ENCODE measurements around the gene NAA11. TPM values are rescaled to one million over a fixed set of nuclear protein-coding genes. Genes with fewer than 3 reads are reported as not detected.

NAA11 gene
- total RNA-seq, 1 donor from 2014 or later: not detected

GRCh38 chr4:79362626-79363025 is 36.8 kb upstream of the NAA11 start:
- no peak for DNase-seq (ENCODE audit: low spot score)
- Mint-ChIP-seq H3K9me3 (ENCODE audit: unreplicated experiment) (no peaks in the 10 kb centered on the region), H3K4me1 (ENCODE audit: unreplicated experiment) (no peaks in the 10 kb centered on the region), H3K4me3 (ENCODE audit: unreplicated experiment) (no peak overlapping the region), H3K36me3 (ENCODE audit: low read depth, unreplicated experiment) (no peaks in the 10 kb centered on the region), H3K27me3 (ENCODE audit: unreplicated experiment) (no peaks in the 10 kb centered on the region), H3K27ac (ENCODE audit: unreplicated experiment) (no peak overlapping the region)
- no peak for TF ChIP-seq CTCF (IDR thresholded peaks at IDR 0.05; ENCODE audit: unreplicated experiment)

GRCh38 chr4:79360006-79360405 is 34.1 kb upstream of the NAA11 start:
- no peak overlapping the region for H3K4me3 Mint-ChIP-seq (ENCODE audit: unreplicated experiment)
- TF ChIP-seq CTCF (IDR thresholded peaks at IDR 0.05; ENCODE audit: unreplicated experiment): no peak
- no peaks in the 10 kb centered on the region for H3K27me3 Mint-ChIP-seq (ENCODE audit: unreplicated experiment)
- no peaks in the 10 kb centered on the region for H3K4me1 Mint-ChIP-seq (ENCODE audit: unreplicated experiment)
- H3K27ac Mint-ChIP-seq (ENCODE audit: unreplicated experiment): no peak overlapping the region
- no peaks in the 10 kb centered on the region for H3K9me3 Mint-ChIP-seq (ENCODE audit: unreplicated experiment)
- no peaks in the 10 kb centered on the region for H3K36me3 Mint-ChIP-seq (ENCODE audit: low read depth, unreplicated experiment)
- DNase-seq (ENCODE audit: low spot score): no peak

GRCh38 chr4:79358438-79358837 is 32.6 kb upstream of the NAA11 start:
- no peaks in the 10 kb centered on the region for H3K9me3 Mint-ChIP-seq (ENCODE audit: unreplicated experiment)
- DNase-seq (ENCODE audit: low spot score): no peak
- no peaks in the 10 kb centered on the region for H3K27me3 Mint-ChIP-seq (ENCODE audit: unreplicated experiment)
- no peak for TF ChIP-seq CTCF (IDR thresholded peaks at IDR 0.05; ENCODE audit: unreplicated experiment)
- H3K36me3 Mint-ChIP-seq (ENCODE audit: low read depth, unreplicated experiment): no peaks in the 10 kb centered on the region
- H3K4me3 Mint-ChIP-seq (ENCODE audit: unreplicated experiment): no peak overlapping the region
- no peaks in the 10 kb centered on the region for H3K4me1 Mint-ChIP-seq (ENCODE audit: unreplicated experiment)
- no peak overlapping the region for H3K27ac Mint-ChIP-seq (ENCODE audit: unreplicated experiment)

GRCh38 chr4:79357365-79357764 is 31.5 kb upstream of the NAA11 start:
- no peak for DNase-seq (ENCODE audit: low spot score)
- Mint-ChIP-seq H3K27ac (ENCODE audit: unreplicated experiment) (no peak overlapping the region), H3K9me3 (ENCODE audit: unreplicated experiment) (no peaks in the 10 kb centered on the region), H3K4me3 (ENCODE audit: unreplicated experiment) (no peak overlapping the region), H3K27me3 (ENCODE audit: unreplicated experiment) (no peaks in the 10 kb centered on the region), H3K36me3 (ENCODE audit: low read depth, unreplicated experiment) (no peaks in the 10 kb centered on the region), H3K4me1 (ENCODE audit: unreplicated experiment) (no peaks in the 10 kb centered on the region)
- TF ChIP-seq CTCF (IDR thresholded peaks at IDR 0.05; ENCODE audit: unreplicated experiment): no peak

GRCh38 chr4:79353075-79353474 is 27.2 kb upstream of the NAA11 start:
- Mint-ChIP-seq H3K4me1 (ENCODE audit: unreplicated experiment) (no peaks in the 10 kb centered on the region), H3K27ac (ENCODE audit: unreplicated experiment) (no peak overlapping the region), H3K27me3 (ENCODE audit: unreplicated experiment) (no peaks in the 10 kb centered on the region), H3K36me3 (ENCODE audit: low read depth, unreplicated experiment) (peaks cover 3% of the 10 kb centered on the region), H3K4me3 (ENCODE audit: unreplicated experiment) (no peak overlapping the region), H3K9me3 (ENCODE audit: unreplicated experiment) (peaks cover 4% of the 10 kb centered on the region)
- no peak for TF ChIP-seq CTCF (IDR thresholded peaks at IDR 0.05; ENCODE audit: unreplicated experiment)
- no peak for DNase-seq (ENCODE audit: low spot score)

Measured in endothelial cell (in vitro differentiated cells).